MCF 10A (cell line): ENCODE results near the gene CDK18. TPM values are rescaled to one million over a fixed set of nuclear protein-coding genes. Genes with fewer than 3 reads are reported as not detected.

Experiments used
- BruUV-seq: library from RNA; stranded (reverse); fragments of 400-500 nt; replicated peaks from 2 replicates; lab custom pipeline; 2021; lab: Mats Ljungman, UMichigan
- CTCF ChIA-PET: fragments of 300-600 bp; sonication (Branson Sonifier 250); formaldehyde crosslinking; extraction: SDS; loops from one replicate; lab custom pipeline; 2021; ENCODE audit warnings: antibody characterized with exemption, inconsistent platforms; lab: Yijun Ruan, JAX
- POLR2A ChIA-PET: fragments of 300-600, 350-650 bp; sonication (Branson Sonifier 250); formaldehyde crosslinking; extraction: SDS; loops from one replicate; lab custom pipeline; 2020; ENCODE audit warnings: antibody characterized with exemption, inconsistent platforms; lab: Yijun Ruan, JAX
- DNase-seq: peaks from one replicate; pipeline ENCODE4 v3.0.0-alpha.2; 2018; ENCODE audit not compliant: unreplicated experiment
- H3K27ac Mint-ChIP-seq: one replicate; pipeline ENCODE4 v1.8.0; 2022; ENCODE audit warnings: mild to moderate bottlenecking, low read depth, mixed read lengths; ENCODE audit not compliant: unreplicated experiment
- H3K27me3 Mint-ChIP-seq: one replicate; pipeline ENCODE4 v1.8.0; 2022; ENCODE audit warnings: mixed read lengths; ENCODE audit not compliant: insufficient read depth, unreplicated experiment
- H3K36me3 Mint-ChIP-seq: one replicate; pipeline ENCODE4 v1.8.0; 2022; ENCODE audit warnings: mild to moderate bottlenecking, moderate library complexity, mixed read lengths; ENCODE audit not compliant: insufficient read depth, unreplicated experiment
- H3K4me1 Mint-ChIP-seq: one replicate; pipeline ENCODE4 v1.8.0; 2022; ENCODE audit warnings: mixed read lengths; ENCODE audit not compliant: insufficient read depth, unreplicated experiment
- H3K4me3 Mint-ChIP-seq: one replicate; pipeline ENCODE4 v1.8.0; 2022; ENCODE audit warnings: mild to moderate bottlenecking, moderate library complexity, mixed read lengths; ENCODE audit not compliant: unreplicated experiment
- H3K9me3 Mint-ChIP-seq: one replicate; pipeline ENCODE4 v1.8.0; 2022; ENCODE audit warnings: mixed read lengths; ENCODE audit not compliant: unreplicated experiment
- intact Hi-C: fragments of 100-400 bp; cut with micrococcal nuclease; formaldehyde crosslinking; loops from 2 replicates; pipeline ENCODE4 v1.14.1; 2022
- total RNA-seq: library from RNA; stranded (reverse); gene quantifications from 2 replicates; pipeline ENCODE4 v1.2.3, GENCODE V29; 2022
- TF ChIP-seq, protein P1 (sequence below): fragments of 200-600 bp; IDR thresholded peaks from one replicate; pipeline ENCODE4 v1.8.0; 2022; ENCODE audit warnings: antibody characterized with exemption, mild to moderate bottlenecking; ENCODE audit not compliant: unreplicated experiment

The CDK18 gene
- total RNA-seq, 1 experiment from 2014 or later: 6.8 TPM

DNA sequence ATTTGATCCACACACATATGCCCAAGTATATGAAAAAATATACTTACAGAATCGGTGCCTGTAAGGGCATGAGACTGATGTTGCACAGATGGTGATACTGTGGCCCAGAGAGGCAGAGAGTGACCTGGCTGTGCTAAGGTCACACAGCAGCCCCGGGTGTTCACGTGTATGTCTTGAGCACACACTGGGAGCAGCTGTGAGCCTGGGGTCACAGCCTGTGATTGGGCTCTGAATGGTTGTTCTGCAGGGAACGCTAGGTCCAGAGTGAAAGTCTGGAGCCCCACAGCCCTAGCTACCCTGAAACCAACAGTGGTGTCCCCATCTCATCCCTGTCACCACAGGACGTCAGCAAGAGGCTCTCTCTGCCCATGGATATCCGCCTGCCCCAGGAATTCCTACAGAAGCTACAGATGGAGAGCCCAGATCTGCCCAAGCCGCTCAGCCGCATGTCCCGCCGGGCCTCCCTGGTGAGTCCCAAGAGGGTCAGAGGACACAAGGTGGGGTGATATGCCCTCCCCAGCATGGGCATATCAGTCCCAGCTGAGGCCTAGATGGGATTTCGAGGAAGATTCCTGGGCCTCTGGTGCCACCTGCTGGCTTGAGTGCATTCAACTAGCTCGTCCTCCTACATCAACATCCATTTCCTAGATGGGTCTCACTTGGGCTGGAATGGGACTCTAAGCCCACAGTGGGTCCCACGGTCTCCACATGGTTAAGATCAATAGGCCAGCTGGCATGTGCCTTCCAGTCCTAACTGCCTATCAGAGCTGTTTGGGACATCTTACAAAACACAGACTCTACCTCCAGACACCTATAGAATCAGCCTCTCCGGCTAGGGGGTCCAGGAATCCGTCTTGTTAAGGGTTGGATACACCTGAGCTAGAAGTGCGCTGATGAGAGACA, 19.7 kb downstream of the CDK18 start:
- TF ChIP-seq, protein P1, sequence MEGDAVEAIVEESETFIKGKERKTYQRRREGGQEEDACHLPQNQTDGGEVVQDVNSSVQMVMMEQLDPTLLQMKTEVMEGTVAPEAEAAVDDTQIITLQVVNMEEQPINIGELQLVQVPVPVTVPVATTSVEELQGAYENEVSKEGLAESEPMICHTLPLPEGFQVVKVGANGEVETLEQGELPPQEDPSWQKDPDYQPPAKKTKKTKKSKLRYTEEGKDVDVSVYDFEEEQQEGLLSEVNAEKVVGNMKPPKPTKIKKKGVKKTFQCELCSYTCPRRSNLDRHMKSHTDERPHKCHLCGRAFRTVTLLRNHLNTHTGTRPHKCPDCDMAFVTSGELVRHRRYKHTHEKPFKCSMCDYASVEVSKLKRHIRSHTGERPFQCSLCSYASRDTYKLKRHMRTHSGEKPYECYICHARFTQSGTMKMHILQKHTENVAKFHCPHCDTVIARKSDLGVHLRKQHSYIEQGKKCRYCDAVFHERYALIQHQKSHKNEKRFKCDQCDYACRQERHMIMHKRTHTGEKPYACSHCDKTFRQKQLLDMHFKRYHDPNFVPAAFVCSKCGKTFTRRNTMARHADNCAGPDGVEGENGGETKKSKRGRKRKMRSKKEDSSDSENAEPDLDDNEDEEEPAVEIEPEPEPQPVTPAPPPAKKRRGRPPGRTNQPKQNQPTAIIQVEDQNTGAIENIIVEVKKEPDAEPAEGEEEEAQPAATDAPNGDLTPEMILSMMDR: peak; percentile 99
- peak; percentile 95 for DNase-seq
- CTCF ChIA-PET: interaction anchor here (0.6 to 30.3 kb wide), 94 partner anchors 7 to 965 kb away, joined by 3 to 1608 read pairs (median 6); partner anchors contain the start of genes CDK18, KLHDC8A, RBBP5 and SLC45A3
- H3K4me3 Mint-ChIP-seq: no peak overlapping the region
- BruUV-seq: no TSS peak
- no peaks in the 10 kb centered on the region for H3K36me3 Mint-ChIP-seq
- no peaks in the 10 kb centered on the region for H3K27me3 Mint-ChIP-seq
- POLR2A ChIA-PET: interaction anchor here (0.6 to 6.4 kb wide), 18 partner anchors 9 to 253 kb away, joined by 3 to 70 read pairs (median 5); partner anchors contain the start of genes CDK18 and ELK4
- H3K27ac Mint-ChIP-seq: no peak overlapping the region
- intact Hi-C loops: loop anchor here (1.0 kb wide), 5 partner anchors 36 to 251 kb away; no protein-coding TSS in a partner anchor
- H3K9me3 Mint-ChIP-seq: no peaks in the 10 kb centered on the region
- no peaks in the 10 kb centered on the region for H3K4me1 Mint-ChIP-seq

DNA sequence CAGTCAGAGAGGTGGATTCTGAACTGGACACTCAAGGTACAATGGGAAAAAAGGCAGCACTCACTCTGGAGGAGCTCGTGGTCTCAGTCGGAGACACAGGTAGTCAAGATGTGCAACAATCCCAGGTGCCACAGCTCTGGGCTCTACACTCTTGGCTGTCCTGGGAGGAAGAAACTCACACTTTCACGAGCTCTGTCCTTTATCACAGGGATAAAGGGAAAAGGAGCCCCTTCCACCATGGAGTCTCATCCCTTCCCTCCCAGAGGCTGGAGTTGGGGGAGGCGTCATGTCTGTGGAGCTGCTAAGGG, 20.3 kb downstream of the CDK18 start:
- Mint-ChIP-seq H3K4me3 (no peak overlapping the region), H3K27ac (no peak overlapping the region), H3K4me1 (peaks cover 5% of the 10 kb centered on the region), H3K27me3 (no peaks in the 10 kb centered on the region), H3K9me3 (no peaks in the 10 kb centered on the region), H3K36me3 (no peaks in the 10 kb centered on the region)
- TF ChIP-seq, protein P1: no peak
- intact Hi-C loops: loop anchor here (1.0 kb wide), 5 partner anchors 36 to 251 kb away; no protein-coding TSS in a partner anchor
- BruUV-seq: no TSS peak
- POLR2A ChIA-PET: interaction anchor here (0.6 to 6.4 kb wide), 15 partner anchors 12 to 171 kb away, joined by 3 to 70 read pairs (median 5); partner anchors contain the start of genes CDK18 and ELK4
- DNase-seq: no peak
- CTCF ChIA-PET: interaction anchor here (0.6 to 30.3 kb wide), 85 partner anchors 9 to 765 kb away, joined by 3 to 1608 read pairs (median 6); partner anchors contain the start of genes CDK18, KLHDC8A, SLC45A3 and TMCC2

DNA sequence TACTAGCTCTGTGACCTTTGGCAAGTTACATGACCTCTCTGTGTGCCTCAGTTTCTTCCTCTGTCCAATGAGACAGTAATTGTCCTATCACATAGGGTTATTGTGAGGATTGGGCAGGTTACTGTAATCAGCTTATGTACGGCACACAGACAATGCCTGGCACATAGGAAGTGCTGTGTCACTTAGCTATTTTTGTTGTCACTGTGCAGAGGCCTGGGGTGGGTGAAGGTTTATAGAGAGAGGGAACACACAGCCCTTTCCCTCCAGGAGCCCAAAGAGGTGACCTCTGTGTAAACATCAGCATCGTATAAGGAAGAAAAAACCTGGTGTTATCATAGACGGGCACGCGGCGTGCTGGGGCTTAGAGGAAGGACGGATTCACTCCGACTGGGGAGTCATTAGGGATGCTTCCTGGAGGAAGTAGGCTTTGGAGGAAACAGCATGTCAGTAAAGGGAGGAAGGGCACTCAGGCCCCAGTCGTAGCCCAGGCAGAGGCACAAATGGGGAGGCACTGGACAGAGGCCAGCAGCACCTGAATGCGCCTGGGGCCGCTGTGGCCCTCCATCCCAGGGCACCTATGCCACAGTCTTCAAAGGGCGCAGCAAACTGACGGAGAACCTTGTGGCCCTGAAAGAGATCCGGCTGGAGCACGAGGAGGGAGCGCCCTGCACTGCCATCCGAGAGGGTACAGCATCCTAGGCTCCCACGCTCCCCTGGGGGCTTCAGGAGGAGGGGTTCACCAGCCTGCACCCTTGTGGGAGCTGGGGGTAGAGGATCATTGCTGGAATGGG, 21.2 kb downstream of the CDK18 start:
- BruUV-seq: no TSS peak
- Mint-ChIP-seq H3K27ac (no peak overlapping the region), H3K36me3 (no peaks in the 10 kb centered on the region)

More for the DNA sequence above, 21.2 kb downstream of the CDK18 start:
- Mint-ChIP-seq H3K4me1 (peaks cover 6% of the 10 kb centered on the region), H3K27me3 (no peaks in the 10 kb centered on the region), H3K9me3 (no peaks in the 10 kb centered on the region), H3K4me3 (no peak overlapping the region)
- DNase-seq: no peak
- intact Hi-C loops: no loop called here
- TF ChIP-seq, protein P1: no peak
- ChIA-PET CTCF (interaction anchor here (0.5 to 30.3 kb wide), 58 partner anchors 10 to 779 kb away, joined by 3 to 1608 read pairs (median 9); partner anchors contain the start of genes CDK18, ELK4 and KLHDC8A), POLR2A (interaction anchor here (0.6 to 6.4 kb wide), 7 partner anchors 12 to 130 kb away, joined by 3 to 70 read pairs (median 15); partner anchors contain the start of gene CDK18)
